ENCODE data around the gene KIAA0232.

DNA sequence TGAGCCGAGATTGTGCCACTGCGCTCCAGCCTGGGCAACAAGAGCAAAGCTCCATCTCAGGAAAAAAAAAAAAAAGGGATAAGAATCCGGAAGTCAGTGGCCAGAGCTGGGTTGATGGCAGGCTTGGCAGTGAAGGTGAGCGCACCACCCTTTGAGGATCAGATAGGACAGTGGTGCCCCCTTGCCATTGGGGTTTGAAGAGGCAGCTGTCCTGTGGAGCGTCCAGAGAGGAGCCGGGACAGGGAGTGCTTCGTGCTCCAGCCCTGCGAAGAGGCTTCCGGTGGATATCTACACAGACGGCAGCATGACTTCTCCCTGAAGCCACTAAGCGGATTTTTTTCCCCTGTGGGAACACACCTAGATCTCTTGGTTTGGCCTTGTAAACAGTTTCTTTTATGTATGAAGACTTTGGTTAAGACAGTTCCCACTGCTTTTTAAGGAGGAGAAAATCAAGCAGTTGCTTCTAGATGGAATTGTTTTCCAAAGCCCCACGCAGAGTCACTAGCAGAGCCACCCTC lies 133.6 kb downstream of the KIAA0232 start:
- TF ChIP-seq, protein P1, sequence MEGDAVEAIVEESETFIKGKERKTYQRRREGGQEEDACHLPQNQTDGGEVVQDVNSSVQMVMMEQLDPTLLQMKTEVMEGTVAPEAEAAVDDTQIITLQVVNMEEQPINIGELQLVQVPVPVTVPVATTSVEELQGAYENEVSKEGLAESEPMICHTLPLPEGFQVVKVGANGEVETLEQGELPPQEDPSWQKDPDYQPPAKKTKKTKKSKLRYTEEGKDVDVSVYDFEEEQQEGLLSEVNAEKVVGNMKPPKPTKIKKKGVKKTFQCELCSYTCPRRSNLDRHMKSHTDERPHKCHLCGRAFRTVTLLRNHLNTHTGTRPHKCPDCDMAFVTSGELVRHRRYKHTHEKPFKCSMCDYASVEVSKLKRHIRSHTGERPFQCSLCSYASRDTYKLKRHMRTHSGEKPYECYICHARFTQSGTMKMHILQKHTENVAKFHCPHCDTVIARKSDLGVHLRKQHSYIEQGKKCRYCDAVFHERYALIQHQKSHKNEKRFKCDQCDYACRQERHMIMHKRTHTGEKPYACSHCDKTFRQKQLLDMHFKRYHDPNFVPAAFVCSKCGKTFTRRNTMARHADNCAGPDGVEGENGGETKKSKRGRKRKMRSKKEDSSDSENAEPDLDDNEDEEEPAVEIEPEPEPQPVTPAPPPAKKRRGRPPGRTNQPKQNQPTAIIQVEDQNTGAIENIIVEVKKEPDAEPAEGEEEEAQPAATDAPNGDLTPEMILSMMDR (IDR thresholded peaks at IDR 0.05 in 8 of 11, conservative IDR thresholded peaks at IDR 0.05 in 3 of 11) = no peak
- TF ChIP-seq POLR2A (IDR thresholded peaks at IDR 0.05) (no peak), POLR2AphosphoS5 (IDR thresholded peaks at IDR 0.05) (no peak)
